Liver (tissue), 9 donors: Measurements from ENCODE around the gene TMEM217. TPM values are rescaled to one million over a fixed set of nuclear protein-coding genes. Genes with fewer than 3 reads are reported as not detected.

Experiments
- DNase-seq: peaks from one replicate; pipeline ENCODE4 v3.0.0-alpha.2; 2017; ENCODE audit warnings: low spot score
- H3K27ac ChIP-seq, 2 donors: one replicate each; pipeline ENCODE4 v1.7.0; 2013; ENCODE audit warnings: inconsistent platforms in 2 of 2, low read length in 2 of 2, control low read depth in 1 of 2, low read depth in 1 of 2, mild to moderate bottlenecking in 1 of 2
- H3K27me3 ChIP-seq, 4 donors: one replicate each; pipeline versions ENCODE4 v1.6.1 to v1.7.0; 2013; ENCODE audit warnings: low read length in 3 of 4, inconsistent platforms in 1 of 4, mild to moderate bottlenecking in 1 of 4, moderate library complexity in 1 of 4; ENCODE audit not compliant: control insufficient read depth in 4 of 4, insufficient read depth in 4 of 4
- H3K36me3 ChIP-seq, 4 donors: one replicate each; pipeline versions ENCODE4 v1.6.1 to v1.7.0; 2013; ENCODE audit warnings: low read length in 3 of 4, mild to moderate bottlenecking in 3 of 4, low read depth in 1 of 4, moderate library complexity in 1 of 4; ENCODE audit not compliant: control insufficient read depth in 4 of 4, insufficient read depth in 3 of 4
- H3K4me1 ChIP-seq, 4 donors: one replicate each; pipeline versions ENCODE4 v1.6.1 to v1.7.0; 2013; ENCODE audit warnings: low read length in 3 of 4, mild to moderate bottlenecking in 3 of 4, moderate library complexity in 1 of 4; ENCODE audit not compliant: control insufficient read depth in 4 of 4, insufficient read depth in 4 of 4
- H3K4me3 ChIP-seq, 3 donors: one replicate each; pipeline versions ENCODE4 v1.6.1 to v1.7.0; 2013; ENCODE audit warnings: low read length in 3 of 3, control low read depth in 1 of 3, low read depth in 1 of 3, mild to moderate bottlenecking in 1 of 3
- H3K9ac ChIP-seq, 2 donors: one replicate each; pipeline ENCODE4 v1.7.0; 2013; ENCODE audit warnings: low read length in 2 of 2, mild to moderate bottlenecking in 2 of 2, moderate library complexity in 2 of 2, control low read depth in 1 of 2, low read depth in 1 of 2
- H3K9me3 ChIP-seq, 4 donors: one replicate each; pipeline versions ENCODE4 v1.6.1 to v1.7.0; 2013; ENCODE audit warnings: low read length in 3 of 4; ENCODE audit not compliant: control insufficient read depth in 4 of 4
- CTCF ChIP-seq: fragments of 150-350 bp; IDR thresholded peaks from 2 replicates; pipeline ENCODE4 v1.5.1; 2017; ENCODE audit warnings: improper control_type of control experiment, low read depth, low read length; ENCODE audit not compliant: missing input control
- EGR1 ChIP-seq, 2 donors: IDR thresholded peaks; 2 replicates each; pipeline ENCODE4 v1.6.1; 2016 to 2018; ENCODE audit warnings: antibody characterized with exemption in 2 of 2, low read depth in 2 of 2
- FOXA1 ChIP-seq: IDR thresholded peaks from 2 replicates; pipeline ENCODE4 v1.6.1; 2016; ENCODE audit warnings: antibody characterized with exemption
- FOXA2 ChIP-seq: IDR thresholded peaks from 2 replicates; pipeline ENCODE4 v1.6.1; 2016; ENCODE audit warnings: antibody characterized with exemption
- GABPA ChIP-seq, 2 donors: IDR thresholded peaks in 1 of 2; conservative IDR thresholded peaks in 1 of 2; 2 replicates each; pipeline ENCODE4 v1.6.1; 2016; ENCODE audit warnings: antibody characterized with exemption in 2 of 2, mild to moderate bottlenecking in 1 of 2, moderate library complexity in 1 of 2
- HNF4A ChIP-seq, 2 donors: conservative IDR thresholded peaks; 2 replicates each; pipeline ENCODE4 v1.6.1; 2016; ENCODE audit warnings: antibody characterized with exemption in 2 of 2, mild to moderate bottlenecking in 2 of 2
- HNF4G ChIP-seq: IDR thresholded peaks from 2 replicates; pipeline ENCODE4 v1.6.1; 2016; ENCODE audit warnings: antibody characterized with exemption
- JUND ChIP-seq, 2 donors: IDR thresholded peaks; 2 replicates each; pipeline ENCODE4 v1.6.1; 2016; ENCODE audit warnings: antibody characterized with exemption in 2 of 2
- NR2F2 ChIP-seq: IDR thresholded peaks from 2 replicates; pipeline ENCODE4 v1.6.1; 2016; ENCODE audit warnings: antibody characterized with exemption
- RAD21 ChIP-seq, 2 donors: IDR thresholded peaks; 2 replicates each; pipeline ENCODE4 v1.6.1; 2016; ENCODE audit warnings: antibody characterized with exemption in 2 of 2, mild to moderate bottlenecking in 2 of 2
- RXRA ChIP-seq, 2 donors: IDR thresholded peaks; 2 replicates each; pipeline ENCODE4 v1.6.1; 2017 to 2018; ENCODE audit warnings: antibody characterized with exemption in 2 of 2, mild to moderate bottlenecking in 1 of 2
- SP1 ChIP-seq: IDR thresholded peaks from 2 replicates; pipeline ENCODE4 v1.6.1; 2018; ENCODE audit warnings: antibody characterized with exemption, mild to moderate bottlenecking
- TAF1 ChIP-seq: conservative IDR thresholded peaks from 2 replicates; pipeline ENCODE4 v1.6.1; 2016; ENCODE audit warnings: antibody characterized with exemption, mild to moderate bottlenecking
- YY1 ChIP-seq: IDR thresholded peaks from 2 replicates; pipeline ENCODE4 v1.6.1; 2016; ENCODE audit warnings: antibody characterized with exemption, mild to moderate bottlenecking
- WGBS: extraction: QIAGEN DNeasy Blood & Tissue Kit; methylation state at CpG from one replicate; pipeline ENCODE4 v1.1.7; 2013; 5-methylcytosine and 5-hydroxymethylcytosine counted together
- polyA plus RNA-seq, 2 donors: library from polyadenylated mRNA; stranded (reverse) in 1 of 2; unstranded in 1 of 2; fragments of 200-250 nt in 1 of 2; fragments of >200 nt in 1 of 2; fragmentation: Nextera tagmentation in 1 of 2; extraction: Ambion mirVana in 1 of 2; gene quantifications; one replicate each; pipeline versions ENCODE4 v1.2.1 to v1.2.3, GENCODE V29; 2013 to 2015
- total RNA-seq, 2 donors: library from RNA; depleted of rRNA; stranded (reverse); fragments of >200 nt; gene quantifications; one replicate each; pipeline ENCODE4 v1.2.3, GENCODE V29; 2014
- TF ChIP-seq, protein P1 (sequence below): IDR thresholded peaks from 2 replicates; pipeline ENCODE4 v1.6.1; 2016; ENCODE audit warnings: antibody characterized with exemption
- TF ChIP-seq, protein P2 (sequence below): IDR thresholded peaks from 2 replicates; pipeline ENCODE4 v1.6.1; 2016; ENCODE audit warnings: antibody characterized with exemption
- TF ChIP-seq, protein P3 (sequence below): IDR thresholded peaks from 2 replicates; pipeline ENCODE4 v1.6.1; 2016; ENCODE audit warnings: antibody characterized with exemption
- TF ChIP-seq, protein P4 (sequence below): IDR thresholded peaks from 2 replicates; pipeline ENCODE4 v1.6.1; 2016; ENCODE audit warnings: antibody characterized with exemption, mild to moderate bottlenecking
- donor health status: healthy.
- donor health status: healthy.
- donor health status: healthy.
- donor health status: healthy.
- donor health status: healthy.

TMEM217 gene
- total and polyA plus RNA-seq, 4 donors, result 0.39 to 3.2 (median 0.62) TPM

- H3K9me3 ChIP-seq, result no peaks in the 10 kb centered on the region
- no peaks in the 10 kb centered on the region for H3K36me3 ChIP-seq
- TF ChIP-seq JUND (IDR thresholded peaks at IDR 0.05) (no peak), SP1 (no peak), CTCF (no peak), FOXA2 (no peak), HNF4G (no peak), HNF4A (conservative IDR thresholded peaks at IDR 0.05) (no peak), NR2F2 (no peak), EGR1 (IDR thresholded peaks at IDR 0.05; ENCODE audit: low read depth in 2 of 2) (no peak), TAF1 (no peak), YY1 (no peak), RAD21 (IDR thresholded peaks at IDR 0.05) (no peak)
- TF ChIP-seq, protein P1, sequence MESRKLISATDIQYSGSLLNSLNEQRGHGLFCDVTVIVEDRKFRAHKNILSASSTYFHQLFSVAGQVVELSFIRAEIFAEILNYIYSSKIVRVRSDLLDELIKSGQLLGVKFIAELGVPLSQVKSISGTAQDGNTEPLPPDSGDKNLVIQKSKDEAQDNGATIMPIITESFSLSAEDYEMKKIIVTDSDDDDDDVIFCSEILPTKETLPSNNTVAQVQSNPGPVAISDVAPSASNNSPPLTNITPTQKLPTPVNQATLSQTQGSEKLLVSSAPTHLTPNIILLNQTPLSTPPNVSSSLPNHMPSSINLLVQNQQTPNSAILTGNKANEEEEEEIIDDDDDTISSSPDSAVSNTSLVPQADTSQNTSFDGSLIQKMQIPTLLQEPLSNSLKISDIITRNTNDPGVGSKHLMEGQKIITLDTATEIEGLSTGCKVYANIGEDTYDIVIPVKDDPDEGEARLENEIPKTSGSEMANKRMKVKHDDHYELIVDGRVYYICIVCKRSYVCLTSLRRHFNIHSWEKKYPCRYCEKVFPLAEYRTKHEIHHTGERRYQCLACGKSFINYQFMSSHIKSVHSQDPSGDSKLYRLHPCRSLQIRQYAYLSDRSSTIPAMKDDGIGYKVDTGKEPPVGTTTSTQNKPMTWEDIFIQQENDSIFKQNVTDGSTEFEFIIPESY, result no peak
- TF ChIP-seq, protein P2, sequence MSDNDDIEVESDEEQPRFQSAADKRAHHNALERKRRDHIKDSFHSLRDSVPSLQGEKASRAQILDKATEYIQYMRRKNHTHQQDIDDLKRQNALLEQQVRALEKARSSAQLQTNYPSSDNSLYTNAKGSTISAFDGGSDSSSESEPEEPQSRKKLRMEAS, result no peak
- TF ChIP-seq, protein P3, sequence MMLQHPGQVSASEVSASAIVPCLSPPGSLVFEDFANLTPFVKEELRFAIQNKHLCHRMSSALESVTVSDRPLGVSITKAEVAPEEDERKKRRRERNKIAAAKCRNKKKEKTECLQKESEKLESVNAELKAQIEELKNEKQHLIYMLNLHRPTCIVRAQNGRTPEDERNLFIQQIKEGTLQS, result no peak
- H3K4me1 ChIP-seq, result no peaks in the 10 kb centered on the region
- H3K9ac ChIP-seq, result no peak overlapping the region
- H3K27ac ChIP-seq, result no peak overlapping the region
- DNase-seq, result no peak
- H3K27me3 ChIP-seq, result no peaks in the 10 kb centered on the region
- no peak overlapping the region for H3K4me3 ChIP-seq
- 89% methylated on average over 1 of the region's 1 CpG for WGBS
Measured at GRCh38 chr6:37190159-37190535, 67.8 kb downstream of the TMEM217 start.

DNA sequence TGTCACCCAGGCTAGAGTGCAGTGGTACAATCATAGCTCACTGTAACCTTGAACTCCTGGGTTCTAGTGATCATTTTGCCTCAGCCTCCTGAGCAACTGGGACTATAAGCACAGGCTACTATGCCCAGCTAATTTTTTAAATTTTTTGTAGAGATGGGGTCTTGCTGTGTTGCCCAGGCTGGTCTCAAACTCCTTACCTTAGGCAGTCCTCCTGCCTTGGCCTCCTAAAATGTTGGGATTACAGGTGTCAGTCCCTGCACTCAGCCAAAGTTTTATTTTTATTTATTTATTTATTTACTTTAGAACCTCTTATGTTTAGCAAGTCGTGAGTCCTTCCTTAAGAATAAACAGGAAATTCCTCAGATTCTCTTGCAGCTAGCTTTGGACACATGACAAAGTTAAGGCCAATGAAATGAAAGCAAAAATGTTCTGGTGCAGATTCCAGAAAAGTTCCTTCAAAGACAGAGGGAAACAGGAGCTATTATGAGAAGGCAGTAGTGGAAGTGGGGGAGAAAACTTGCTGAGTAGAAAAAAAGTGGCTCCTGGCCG lies 68.9 kb downstream of the TMEM217 start:
- Histone ChIP-seq H3K9me3 (no peaks in the 10 kb centered on the region), H3K36me3 (no peaks in the 10 kb centered on the region), H3K27me3 (no peaks in the 10 kb centered on the region), H3K9ac (no peak overlapping the region), H3K27ac (no peak overlapping the region), H3K4me3 (no peak overlapping the region), H3K4me1 (no peaks in the 10 kb centered on the region)
- DNase-seq, result no peak
- TF ChIP-seq SP1 (no peak), CTCF (no peak), GABPA (IDR thresholded peaks at IDR 0.05 in 1 of 2, conservative IDR thresholded peaks at IDR 0.05 in 1 of 2) (no peak), RXRA (IDR thresholded peaks at IDR 0.05) (no peak), RAD21 (IDR thresholded peaks at IDR 0.05) (no peak), EGR1 (IDR thresholded peaks at IDR 0.05; ENCODE audit: low read depth in 2 of 2) (no peak), YY1 (no peak), FOXA1 (no peak), NR2F2 (no peak), FOXA2 (no peak), HNF4A (conservative IDR thresholded peaks at IDR 0.05) (no peak), TAF1 (no peak), HNF4G (no peak), JUND (IDR thresholded peaks at IDR 0.05) (no peak)
- TF ChIP-seq, protein P4, sequence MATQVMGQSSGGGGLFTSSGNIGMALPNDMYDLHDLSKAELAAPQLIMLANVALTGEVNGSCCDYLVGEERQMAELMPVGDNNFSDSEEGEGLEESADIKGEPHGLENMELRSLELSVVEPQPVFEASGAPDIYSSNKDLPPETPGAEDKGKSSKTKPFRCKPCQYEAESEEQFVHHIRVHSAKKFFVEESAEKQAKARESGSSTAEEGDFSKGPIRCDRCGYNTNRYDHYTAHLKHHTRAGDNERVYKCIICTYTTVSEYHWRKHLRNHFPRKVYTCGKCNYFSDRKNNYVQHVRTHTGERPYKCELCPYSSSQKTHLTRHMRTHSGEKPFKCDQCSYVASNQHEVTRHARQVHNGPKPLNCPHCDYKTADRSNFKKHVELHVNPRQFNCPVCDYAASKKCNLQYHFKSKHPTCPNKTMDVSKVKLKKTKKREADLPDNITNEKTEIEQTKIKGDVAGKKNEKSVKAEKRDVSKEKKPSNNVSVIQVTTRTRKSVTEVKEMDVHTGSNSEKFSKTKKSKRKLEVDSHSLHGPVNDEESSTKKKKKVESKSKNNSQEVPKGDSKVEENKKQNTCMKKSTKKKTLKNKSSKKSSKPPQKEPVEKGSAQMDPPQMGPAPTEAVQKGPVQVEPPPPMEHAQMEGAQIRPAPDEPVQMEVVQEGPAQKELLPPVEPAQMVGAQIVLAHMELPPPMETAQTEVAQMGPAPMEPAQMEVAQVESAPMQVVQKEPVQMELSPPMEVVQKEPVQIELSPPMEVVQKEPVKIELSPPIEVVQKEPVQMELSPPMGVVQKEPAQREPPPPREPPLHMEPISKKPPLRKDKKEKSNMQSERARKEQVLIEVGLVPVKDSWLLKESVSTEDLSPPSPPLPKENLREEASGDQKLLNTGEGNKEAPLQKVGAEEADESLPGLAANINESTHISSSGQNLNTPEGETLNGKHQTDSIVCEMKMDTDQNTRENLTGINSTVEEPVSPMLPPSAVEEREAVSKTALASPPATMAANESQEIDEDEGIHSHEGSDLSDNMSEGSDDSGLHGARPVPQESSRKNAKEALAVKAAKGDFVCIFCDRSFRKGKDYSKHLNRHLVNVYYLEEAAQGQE, result no peak
- TF ChIP-seq, protein P2, result no peak
- TF ChIP-seq, protein P3, result no peak
- TF ChIP-seq, protein P1, result no peak
- WGBS, result 71% methylated on average over 2 of the region's 2 CpGs
